ENCODE results near the gene CREB3L1. TPM values are rescaled to one million over a fixed set of nuclear protein-coding genes. Genes with fewer than 3 reads are reported as not detected.
"Not testable (repeated sequence)": the region's sequence is repeated elsewhere in the genome, so short reads cannot be mapped to it uniquely, and the experiment has no call there.

Gene CREB3L1
- total RNA-seq, 4 donors from 2014 or later = 0.27 to 0.69 (median 0.57) TPM

DNA sequence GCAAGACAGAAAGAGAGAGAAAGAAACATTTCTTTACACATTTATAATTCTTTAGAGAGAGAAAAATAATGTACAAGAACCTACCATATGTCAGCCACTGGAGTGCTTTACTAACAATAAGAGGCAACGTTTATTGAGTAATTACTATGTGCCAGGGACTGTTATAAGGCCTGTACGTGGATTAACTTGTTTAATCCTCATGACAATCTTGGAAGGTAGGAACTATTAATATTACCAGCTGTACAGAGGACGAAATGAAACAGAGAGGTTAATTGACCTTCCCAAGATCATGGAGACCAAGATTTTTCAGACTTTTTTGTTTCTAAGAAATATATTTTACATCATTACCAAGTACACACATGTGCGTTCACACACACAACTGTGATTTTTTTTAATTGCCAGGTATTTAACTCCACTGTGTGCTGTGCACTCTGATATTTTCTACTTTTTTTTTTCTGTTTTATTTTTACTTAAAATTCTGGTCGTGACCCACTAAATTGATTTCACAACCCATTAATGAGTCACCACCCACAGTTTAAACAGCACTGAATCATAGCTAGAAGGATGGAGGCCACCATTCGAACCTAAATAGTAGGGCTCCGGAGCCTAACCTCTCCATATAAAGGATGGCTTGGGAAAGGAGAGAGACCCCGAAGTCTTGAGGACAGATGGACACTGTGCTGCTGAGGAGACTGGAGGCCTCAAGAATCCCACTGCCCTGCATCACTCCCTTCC lies 21.4 kb downstream of the CREB3L1 start:
- Histone ChIP-seq H3K27me3 (no peaks in the 10 kb centered on the region), H3K9me3 (no peaks in the 10 kb centered on the region), H3K36me3 (no peaks in the 10 kb centered on the region), H3K4me3 (no peak overlapping the region), H3K27ac (no peak overlapping the region), H3K4me1 (peaks cover 0 to 12% of the 10 kb centered on the region in 2 donors)
- DNase-seq (no peak), ATAC-seq (no peak)
- in situ Hi-C loops (cut with MboI; ENCODE audit: low sequenced_read_pairs in 4 of 4) = no loop called here
- TF ChIP-seq, protein P1, sequence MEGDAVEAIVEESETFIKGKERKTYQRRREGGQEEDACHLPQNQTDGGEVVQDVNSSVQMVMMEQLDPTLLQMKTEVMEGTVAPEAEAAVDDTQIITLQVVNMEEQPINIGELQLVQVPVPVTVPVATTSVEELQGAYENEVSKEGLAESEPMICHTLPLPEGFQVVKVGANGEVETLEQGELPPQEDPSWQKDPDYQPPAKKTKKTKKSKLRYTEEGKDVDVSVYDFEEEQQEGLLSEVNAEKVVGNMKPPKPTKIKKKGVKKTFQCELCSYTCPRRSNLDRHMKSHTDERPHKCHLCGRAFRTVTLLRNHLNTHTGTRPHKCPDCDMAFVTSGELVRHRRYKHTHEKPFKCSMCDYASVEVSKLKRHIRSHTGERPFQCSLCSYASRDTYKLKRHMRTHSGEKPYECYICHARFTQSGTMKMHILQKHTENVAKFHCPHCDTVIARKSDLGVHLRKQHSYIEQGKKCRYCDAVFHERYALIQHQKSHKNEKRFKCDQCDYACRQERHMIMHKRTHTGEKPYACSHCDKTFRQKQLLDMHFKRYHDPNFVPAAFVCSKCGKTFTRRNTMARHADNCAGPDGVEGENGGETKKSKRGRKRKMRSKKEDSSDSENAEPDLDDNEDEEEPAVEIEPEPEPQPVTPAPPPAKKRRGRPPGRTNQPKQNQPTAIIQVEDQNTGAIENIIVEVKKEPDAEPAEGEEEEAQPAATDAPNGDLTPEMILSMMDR (IDR thresholded peaks at IDR 0.05 in 4 of 5, conservative IDR thresholded peaks at IDR 0.05 in 1 of 5) = no peak
- no peak for TF ChIP-seq POLR2A (IDR thresholded peaks at IDR 0.05)
- intact Hi-C loops (cut with DNase I; ENCODE audit: low total_unique reads) = no loop called here

DNA sequence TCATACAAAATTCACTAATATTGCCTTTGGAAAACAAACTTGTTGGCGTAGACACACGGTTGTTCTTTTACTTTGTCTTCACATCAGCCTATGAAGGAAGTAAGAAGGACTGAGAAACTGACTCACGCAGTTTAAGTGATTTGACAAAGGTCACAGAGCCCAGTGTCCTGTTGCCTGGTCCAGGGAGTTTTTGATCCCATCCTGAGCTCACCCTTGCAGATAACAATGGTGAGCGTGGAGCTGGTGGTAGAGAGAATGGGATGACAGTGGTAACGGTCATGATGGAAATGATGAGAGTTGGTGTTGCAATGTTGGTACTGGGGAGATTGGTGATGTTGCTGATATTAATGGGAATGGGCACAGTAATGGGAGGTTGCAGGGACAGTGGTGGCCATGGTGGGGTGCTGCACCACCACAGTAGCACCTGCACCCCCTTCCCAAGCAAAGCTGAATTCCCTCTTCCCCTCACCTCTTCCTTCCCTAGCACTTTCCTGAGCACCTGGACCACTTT lies 22.0 kb downstream of the CREB3L1 start:
- intact Hi-C loops (cut with DNase I; ENCODE audit: low total_unique reads) = no loop called here

DNA sequence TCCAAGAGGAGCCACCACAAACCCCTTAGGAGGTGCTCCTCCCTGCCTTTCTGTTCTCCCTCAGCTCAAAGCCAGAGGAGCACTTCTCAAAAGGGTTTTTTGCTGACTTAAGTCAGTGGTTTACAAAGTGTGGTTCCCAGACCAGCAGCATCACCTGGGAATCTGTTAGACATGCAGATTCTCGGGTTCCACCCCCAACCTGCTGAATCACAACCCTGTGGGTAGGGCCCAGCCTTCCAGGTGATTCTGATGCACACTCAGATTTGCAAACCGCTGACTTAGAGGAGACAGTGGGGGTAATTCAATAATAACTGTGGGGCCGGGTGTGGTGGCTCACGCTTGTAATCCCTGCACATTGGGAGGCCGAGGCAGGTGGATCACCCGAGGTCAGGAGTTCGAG lies 22.8 kb downstream of the CREB3L1 start:
- Histone ChIP-seq H3K27ac (no peak overlapping the region), H3K27me3 (no peaks in the 10 kb centered on the region), H3K4me3 (no peak overlapping the region), H3K36me3 (no peaks in the 10 kb centered on the region), H3K4me1 (peaks cover 0 to 12% of the 10 kb centered on the region in 2 donors), H3K9me3 (no peaks in the 10 kb centered on the region)
- in situ Hi-C loops (cut with MboI; ENCODE audit: low sequenced_read_pairs in 4 of 4) = loop anchor here in 1 of 4 donors (25.0 kb wide), 1 partner anchor 338 kb away; no protein-coding TSS in a partner anchor
- TF ChIP-seq POLR2A (IDR thresholded peaks at IDR 0.05) = no peak
- TF ChIP-seq, protein P1 (IDR thresholded peaks at IDR 0.05 in 4 of 5, conservative IDR thresholded peaks at IDR 0.05 in 1 of 5) = no peak
- ATAC-seq (no peak), DNase-seq (no peak)
- intact Hi-C loops (cut with DNase I; ENCODE audit: low total_unique reads) = loop anchor here (10.0 kb wide), 1 partner anchor 335 kb away; no protein-coding TSS in a partner anchor

More for the DNA sequence above, 22.0 kb downstream of the CREB3L1 start:
- no peaks in the 10 kb centered on the region for H3K27me3 ChIP-seq
- H3K4me3 ChIP-seq = no peak overlapping the region
- no peak for TF ChIP-seq POLR2A (IDR thresholded peaks at IDR 0.05)
- TF ChIP-seq, protein P1 (IDR thresholded peaks at IDR 0.05 in 4 of 5, conservative IDR thresholded peaks at IDR 0.05 in 1 of 5) = no peak
- in situ Hi-C loops (cut with MboI; ENCODE audit: low sequenced_read_pairs in 4 of 4) = no loop called here
- no peak for ATAC-seq
- no peaks in the 10 kb centered on the region for H3K9me3 ChIP-seq
- no peak overlapping the region for H3K27ac ChIP-seq
- peaks cover 0 to 12% of the 10 kb centered on the region in 2 donors for H3K4me1 ChIP-seq
- DNase-seq = no peak
- H3K36me3 ChIP-seq = no peaks in the 10 kb centered on the region

DNA sequence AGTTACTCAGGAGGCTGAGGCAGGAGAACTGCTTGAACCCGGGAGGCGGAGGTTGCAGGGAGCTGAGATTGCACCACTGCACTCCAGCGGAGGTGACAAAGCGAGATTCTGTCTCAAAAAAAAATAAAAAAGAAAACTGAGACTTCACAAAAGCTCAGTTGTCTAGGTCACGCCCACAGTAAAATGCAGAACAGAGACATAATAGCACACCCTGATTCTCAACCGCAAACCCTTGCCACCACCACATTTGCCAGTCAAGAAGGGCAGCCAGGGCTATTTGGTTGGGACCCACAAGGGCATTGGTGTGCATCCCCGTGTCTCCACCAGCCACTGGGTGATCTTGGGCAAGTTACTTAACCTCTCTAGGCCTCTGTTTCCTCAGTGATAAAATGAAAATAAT lies 25.4 kb downstream of the CREB3L1 start:
- H3K27ac ChIP-seq = no peak overlapping the region
- intact Hi-C loops (cut with DNase I; ENCODE audit: low total_unique reads) (loop anchor here (10.0 kb wide), 1 partner anchor 338 kb away; no protein-coding TSS in a partner anchor), in situ Hi-C loops (cut with MboI; ENCODE audit: low sequenced_read_pairs in 4 of 4) (loop anchor here in 1 of 4 donors (25.0 kb wide), 1 partner anchor 341 kb away; no protein-coding TSS in a partner anchor)
- DNase-seq (no peak), ATAC-seq (no peak)
- no peaks in the 10 kb centered on the region for H3K27me3 ChIP-seq
- H3K4me1 ChIP-seq = no peaks in the 10 kb centered on the region
- H3K9me3 ChIP-seq = no peaks in the 10 kb centered on the region
- H3K36me3 ChIP-seq = no peaks in the 10 kb centered on the region
- H3K4me3 ChIP-seq = no peak overlapping the region
- TF ChIP-seq, protein P1 (IDR thresholded peaks at IDR 0.05 in 4 of 5, conservative IDR thresholded peaks at IDR 0.05 in 1 of 5) = no peak
- no peak for TF ChIP-seq POLR2A (IDR thresholded peaks at IDR 0.05)

DNA sequence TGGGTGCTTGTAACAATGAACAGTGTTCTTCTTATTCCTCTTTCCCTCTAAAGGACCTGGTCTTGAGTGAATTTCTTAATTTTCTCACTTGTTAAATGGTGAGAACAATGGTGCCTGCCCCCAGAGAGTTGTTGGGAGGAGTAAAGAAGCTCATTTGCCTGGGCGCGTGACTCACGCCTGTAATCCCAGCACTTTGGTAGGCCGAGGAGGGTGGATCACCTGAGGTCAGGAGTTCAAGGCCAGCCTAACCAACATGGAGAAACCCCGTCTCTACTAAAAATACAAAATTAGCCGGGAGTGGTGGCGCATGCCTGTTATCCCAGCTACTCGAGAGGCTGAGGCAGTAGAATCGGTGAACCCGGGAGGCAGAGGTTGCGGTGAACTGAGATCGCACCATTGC lies 26.6 kb downstream of the CREB3L1 start:
- not testable (repeated sequence) for ATAC-seq, H3K9me3 ChIP-seq, H3K27me3 ChIP-seq, H3K4me1 ChIP-seq, H3K36me3 ChIP-seq, DNase-seq, H3K27ac ChIP-seq, H3K4me3 ChIP-seq
- in situ Hi-C loops (cut with MboI; ENCODE audit: low sequenced_read_pairs in 4 of 4) (loop anchor here in 1 of 4 donors (25.0 kb wide), 1 partner anchor 342 kb away; no protein-coding TSS in a partner anchor), intact Hi-C loops (cut with DNase I; ENCODE audit: low total_unique reads) (loop anchor here (10.0 kb wide), 1 partner anchor 339 kb away; no protein-coding TSS in a partner anchor)

Measured in gastrocnemius medialis (tissue), 4 donors.